ENCODE measurements around the gene KARS1.

GRCh38 chr16:75593825-75594820 lies 53.3 kb downstream of the KARS1 start:
- no peak for TF ChIP-seq CTCF (conservative IDR thresholded peaks at IDR 0.05)
- TF ChIP-seq ZFX (IDR thresholded peaks at IDR 0.05) = no peak
